SK-N-SH (cell line): ENCODE data around the gene TDRD12. TPM values are rescaled to one million over a fixed set of nuclear protein-coding genes. Genes with fewer than 3 reads are reported as not detected.
A peak's percentile ranks its signal among the peaks of the same experiment; 100 is the strongest.

Experiments
- CTCF ChIA-PET: fragments of 300-600, 350-600 bp; formaldehyde crosslinking; extraction: SDS; loops from one replicate; lab custom pipeline; 2021; lab: Yijun Ruan, JAX
- POLR2A ChIA-PET: fragments of 350-600 bp; sonication (Branson Sonifier 250); formaldehyde crosslinking; extraction: SDS; loops from one replicate; lab custom pipeline; 2020; ENCODE audit warnings: antibody characterized with exemption, inconsistent platforms; lab: Yijun Ruan, JAX
- DNase-seq: peaks from one replicate; pipeline ENCODE4 v3.0.0; 2012
- H2AFZ ChIP-seq: fragments of 200-600 bp; sonication (generic); 2 replicates; pipeline ENCODE4 v1.8.1; 2016; ENCODE audit warnings: antibody characterized with exemption, mild to moderate bottlenecking, low read depth
- H3F3A ChIP-seq: fragments of 200-600 bp; sonication (generic); replicated peaks from 2 replicates; pipeline ENCODE3; 2016; ENCODE audit warnings: antibody characterized with exemption, mild to moderate bottlenecking; ENCODE audit not compliant: insufficient read depth
- H3K27ac ChIP-seq, 2 experiments: fragments of 200-500 bp in 1 of 2; fragments of 200-600 bp in 1 of 2; sonication (Bioruptor generic) in 1 of 2; sonication (generic), shearing (Covaris generic) in 1 of 2; 2 replicates each; pipeline versions ENCODE4 v1.5.1 to v1.6.1; 2014 to 2016; ENCODE audit warnings: low read depth in 2 of 2, inconsistent platforms in 1 of 2, low read length in 1 of 2, mild to moderate bottlenecking in 1 of 2, mixed read lengths in 1 of 2
- H3K27me3 ChIP-seq: fragments of 200-600 bp; sonication (generic), shearing (Covaris generic); 2 replicates; pipeline ENCODE4 v1.6.1; 2016; ENCODE audit warnings: mixed run types; ENCODE audit not compliant: insufficient read depth
- H3K36me3 ChIP-seq, 2 experiments: fragments of 200-500 bp in 1 of 2; fragments of 200-600 bp in 1 of 2; sonication (Bioruptor generic) in 1 of 2; sonication (generic) in 1 of 2; replicated peaks in 1 of 2; 2 replicates each; pipeline versions ENCODE3 to v1.5.1; 2014 to 2016; ENCODE audit warnings: low read length in 1 of 2, mild to moderate bottlenecking in 1 of 2; ENCODE audit not compliant: insufficient read depth in 2 of 2, control insufficient read depth in 1 of 2
- H3K4me1 ChIP-seq, 2 experiments: fragments of 200-500 bp in 1 of 2; fragments of 200-600 bp in 1 of 2; sonication (Bioruptor generic) in 1 of 2; sonication (generic), shearing (Covaris generic) in 1 of 2; 2 replicates each; pipeline versions ENCODE4 v1.5.1 to v1.6.1; 2014 to 2016; ENCODE audit warnings: low read depth in 1 of 2, low read length in 1 of 2, mixed run types in 1 of 2; ENCODE audit not compliant: insufficient read depth in 2 of 2, control insufficient read depth in 1 of 2
- H3K4me2 ChIP-seq: fragments of 200-600 bp; sonication (generic), shearing (Covaris generic); 2 replicates; pipeline ENCODE4 v1.6.1; 2017; ENCODE audit warnings: mixed run types
- H3K4me3 ChIP-seq, 2 experiments: fragments of 200-500 bp in 1 of 2; fragments of 200-600 bp in 1 of 2; sonication (Bioruptor generic) in 1 of 2; sonication (generic), shearing (Covaris generic) in 1 of 2; 2 replicates each; pipeline versions ENCODE4 v1.5.1 to v1.8.1; 2014 to 2016; ENCODE audit warnings: low read depth in 2 of 2, inconsistent platforms in 1 of 2, low read length in 1 of 2, mild to moderate bottlenecking in 1 of 2, mixed read lengths in 1 of 2, moderate library complexity in 1 of 2
- H3K79me2 ChIP-seq: fragments of 200-600 bp; sonication (generic); 2 replicates; pipeline ENCODE4 v1.8.1; 2017; ENCODE audit warnings: mild to moderate bottlenecking; ENCODE audit not compliant: insufficient read depth
- H3K9ac ChIP-seq: fragments of 200-600 bp; sonication (generic); 2 replicates; pipeline ENCODE4 v1.6.1; 2017; ENCODE audit warnings: mixed run types
- H3K9me2 ChIP-seq: fragments of 200-600 bp; sonication (generic); 2 replicates; pipeline ENCODE4 v1.6.1; 2017; ENCODE audit warnings: mixed run types
- H3K9me3 ChIP-seq: fragments of 200-600 bp; sonication (generic); 2 replicates; pipeline ENCODE4 v1.6.1; 2017; ENCODE audit warnings: mixed run types, mild to moderate bottlenecking, moderate library complexity
- H4K20me1 ChIP-seq: fragments of 200-600 bp; sonication (generic); 2 replicates; pipeline ENCODE4 v1.6.1; 2017; ENCODE audit warnings: mild to moderate bottlenecking, mixed run types; ENCODE audit not compliant: insufficient read depth
- CTCF ChIP-seq: fragments of 200-600 bp; sonication (generic); IDR thresholded peaks from 2 replicates; pipeline ENCODE4 v1.6.1; 2017; ENCODE audit warnings: antibody characterized with exemption, mild to moderate bottlenecking, moderate library complexity
- EP300 ChIP-seq, 2 experiments: IDR thresholded peaks; 2 replicates each; pipeline versions ENCODE4 v1.4.0 to v1.6.1; 2012; ENCODE audit warnings: borderline replicate concordance in 1 of 2, low read depth in 1 of 2, low read length in 1 of 2
- EZH2phosphoT487 ChIP-seq: fragments of 200-600 bp; sonication (generic); IDR thresholded peaks from 2 replicates; pipeline ENCODE4 v1.6.1; 2017; ENCODE audit warnings: low read depth, mixed run types, mild to moderate bottlenecking, antibody characterized with exemption, moderate library complexity, borderline replicate concordance
- FOXJ3 ChIP-seq: sonication (generic); formaldehyde crosslinking; IDR thresholded peaks from 2 replicates; pipeline ENCODE4 v1.5.1; 2020; ENCODE audit warnings: mild to moderate bottlenecking, missing genetic modification reagents
- GABPA ChIP-seq: IDR thresholded peaks from 2 replicates; pipeline ENCODE4 v1.4.0; 2012; ENCODE audit warnings: low read depth, mild to moderate bottlenecking
- NRF1 ChIP-seq: IDR thresholded peaks from 2 replicates; pipeline ENCODE4 v1.6.1; 2012; ENCODE audit warnings: low read depth, mild to moderate bottlenecking, low read length
- PBX3 ChIP-seq: IDR thresholded peaks from 2 replicates; pipeline ENCODE4; 2012
- POLR2AphosphoS5 ChIP-seq: IDR thresholded peaks from 2 replicates; pipeline ENCODE4 v1.6.1; 2012; ENCODE audit warnings: low read depth, low read length
- RAD21 ChIP-seq: IDR thresholded peaks from 2 replicates; pipeline ENCODE4 v1.6.1; 2012; ENCODE audit warnings: mild to moderate bottlenecking, low read length
- RFX5 ChIP-seq: IDR thresholded peaks from 2 replicates; pipeline ENCODE4 v1.6.1; 2012; ENCODE audit warnings: mild to moderate bottlenecking, improper control_type of control experiment, low read length
- SMC3 ChIP-seq: IDR thresholded peaks from 2 replicates; pipeline ENCODE4 v1.6.1; 2012; ENCODE audit warnings: low read depth, low read length, improper control_type of control experiment
- TAF1 ChIP-seq: IDR thresholded peaks from 2 replicates; pipeline ENCODE4 v1.6.1; 2012; ENCODE audit warnings: low read depth, mild to moderate bottlenecking, low read length, moderate library complexity, borderline replicate concordance
- USF1 ChIP-seq: IDR thresholded peaks from 2 replicates; pipeline ENCODE4 v1.4.0; 2012; ENCODE audit warnings: low read depth, borderline replicate concordance
- ZBTB33 ChIP-seq: IDR thresholded peaks from 2 replicates; pipeline ENCODE4 v1.4.0; 2012; ENCODE audit warnings: low read depth, borderline replicate concordance
- WGBS: methylation state at CpG from one replicate; pipeline ENCODE4 v1.1.6; 2017; ENCODE audit warnings: low lambda C conversion rate; 5-methylcytosine and 5-hydroxymethylcytosine counted together
- polyA plus RNA-seq, 3 experiments: library from polyadenylated mRNA; depleted of rRNA; stranded (reverse); fragments of >200 nt; gene quantifications; 2 replicates each; pipeline ENCODE4 v1.2.3, GENCODE V29; 2012

TDRD12 gene
- polyA plus RNA-seq, 1 of the 3 experiments (the other 2 are of a cell fraction) = 0.05 TPM

GRCh38 chr19:32748497-32748896 lies 28.9 kb downstream of the TDRD12 start:
- H2AFZ ChIP-seq = no peak overlapping the region
- ChIA-PET POLR2A (no interaction called here), CTCF (interaction anchor here (0.7 to 2.3 kb wide), 5 partner anchors 14 to 101 kb away, joined by 3 to 6 read pairs (median 4); no protein-coding TSS in a partner anchor)
- H3K9ac ChIP-seq = no peak overlapping the region
- H3K4me3 ChIP-seq = no peak overlapping the region
- peak; percentile 33 for DNase-seq
- peaks cover 6% of the 10 kb centered on the region for H3F3A ChIP-seq
- no peak overlapping the region for H3K4me2 ChIP-seq
- H3K79me2 ChIP-seq = no peaks in the 10 kb centered on the region
- H3K27ac ChIP-seq = no peak overlapping the region
- no peaks in the 10 kb centered on the region for H4K20me1 ChIP-seq
- TF ChIP-seq GABPA (no peak), PBX3 (no peak), FOXJ3 (CRISPR knock-in tag) (no peak), TAF1 (no peak), CTCF (no peak), ZBTB33 (no peak), RAD21 (no peak), EP300 (IDR thresholded peaks at IDR 0.05; ENCODE audit: borderline replicate concordance in 1 of 2, low read depth in 1 of 2, low read length in 1 of 2) (no peak), USF1 (no peak), NRF1 (no peak), SMC3 (no peak), POLR2AphosphoS5 (no peak), EZH2phosphoT487 (no peak), RFX5 (no peak)
- H3K9me3 ChIP-seq = no peaks in the 10 kb centered on the region
- H3K4me1 ChIP-seq = 0 out of 4 replicates have a peak, but pooled peaks cover 0 to 6% of the 10 kb centered on the region in 2 experiments
- WGBS = 91% methylated on average over 3 of the region's 5 CpGs
- no peaks in the 10 kb centered on the region for H3K27me3 ChIP-seq
- no peaks in the 10 kb centered on the region for H3K36me3 ChIP-seq
- no peaks in the 10 kb centered on the region for H3K9me2 ChIP-seq
